Renal cortex interstitium (tissue), 11 donors: ENCODE data around the gene NEFH. TPM values are rescaled to one million over a fixed set of nuclear protein-coding genes. Genes with fewer than 3 reads are reported as not detected.
"Not testable (repeated sequence)": the region's sequence is repeated elsewhere in the genome, so short reads cannot be mapped to it uniquely, and the experiment has no call there.

Experiments
- DNase-seq, 11 donors: peaks; one replicate each; pipeline ENCODE4 v3.0.0-alpha.2; 2013; ENCODE audit warnings: low read depth in 9 of 11, low spot score in 4 of 11; ENCODE audit errors: extremely low read depth in 1 of 11
- polyA plus RNA-seq, 3 donors: library from polyadenylated mRNA; unstranded; fragments of 120-200 nt; gene quantifications; one replicate each; pipeline ENCODE4 v1.2.1, GENCODE V29; 2013; ENCODE audit not compliant: insufficient read length in 3 of 3

The NEFH gene
- polyA plus RNA-seq, 3 donors = 8.0 to 8.6 (median 8.4) TPM

DNA sequence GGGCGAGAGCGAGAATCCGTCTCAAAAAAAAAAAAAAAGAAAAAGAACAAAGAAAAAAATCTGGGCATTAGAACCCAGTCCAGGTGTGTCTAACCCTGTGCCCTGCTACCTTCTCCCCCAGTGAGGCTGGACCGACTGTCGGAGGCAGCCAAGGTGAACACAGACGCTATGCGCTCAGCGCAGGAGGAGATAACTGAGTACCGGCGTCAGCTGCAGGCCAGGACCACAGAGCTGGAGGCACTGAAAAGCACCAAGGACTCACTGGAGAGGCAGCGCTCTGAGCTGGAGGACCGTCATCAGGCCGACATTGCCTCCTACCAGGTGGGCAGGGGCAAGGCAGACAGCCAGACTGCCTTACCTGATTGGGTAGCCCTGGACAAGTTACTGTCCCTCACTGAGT, 3.2 kb downstream of the NEFH start:
- no peak for DNase-seq

GRCh38 chr22:29484642-29485041, 4.6 kb downstream of the NEFH start:
- DNase-seq = no peak

DNA sequence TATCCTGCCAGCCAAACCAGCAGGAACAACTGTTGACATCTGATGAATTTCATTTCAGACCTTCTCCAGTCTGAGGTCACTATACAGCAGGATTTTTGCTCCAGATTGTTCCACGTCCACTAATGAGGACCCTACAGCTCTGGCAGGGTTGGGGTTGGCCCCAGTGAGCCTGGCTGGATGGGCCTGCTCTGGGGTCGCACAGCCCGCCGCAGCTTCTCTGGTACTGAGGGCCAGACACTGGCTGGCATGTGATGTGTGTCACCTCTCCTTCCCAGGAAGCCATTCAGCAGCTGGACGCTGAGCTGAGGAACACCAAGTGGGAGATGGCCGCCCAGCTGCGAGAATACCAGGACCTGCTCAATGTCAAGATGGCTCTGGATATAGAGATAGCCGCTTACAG, 5.4 kb downstream of the NEFH start:
- DNase-seq = no peak

- DNase-seq = no peak
These were observed 7.5 kb downstream of the NEFH start for GRCh38 chr22:29487426-29487986.

DNA sequence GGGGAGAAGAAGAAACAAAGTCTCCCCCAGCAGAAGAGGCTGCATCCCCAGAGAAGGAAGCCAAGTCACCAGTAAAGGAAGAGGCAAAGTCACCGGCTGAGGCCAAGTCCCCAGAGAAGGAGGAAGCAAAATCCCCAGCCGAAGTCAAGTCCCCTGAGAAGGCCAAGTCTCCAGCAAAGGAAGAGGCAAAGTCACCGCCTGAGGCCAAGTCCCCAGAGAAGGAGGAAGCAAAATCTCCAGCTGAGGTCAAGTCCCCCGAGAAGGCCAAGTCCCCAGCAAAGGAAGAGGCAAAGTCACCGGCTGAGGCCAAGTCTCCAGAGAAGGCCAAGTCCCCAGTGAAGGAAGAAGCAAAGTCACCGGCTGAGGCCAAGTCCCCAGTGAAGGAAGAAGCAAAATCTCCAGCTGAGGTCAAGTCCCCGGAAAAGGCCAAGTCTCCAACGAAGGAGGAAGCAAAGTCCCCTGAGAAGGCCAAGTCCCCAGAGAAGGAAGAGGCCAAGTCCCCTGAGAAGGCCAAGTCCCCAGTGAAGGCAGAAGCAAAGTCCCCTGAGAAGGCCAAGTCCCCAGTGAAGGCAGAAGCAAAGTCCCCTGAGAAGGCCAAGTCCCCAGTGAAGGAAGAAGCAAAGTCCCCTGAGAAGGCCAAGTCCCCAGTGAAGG, 9.2 kb downstream of the NEFH start:
- not testable (repeated sequence) for DNase-seq

- DNase-seq = no peak
These were observed 11.0 kb downstream of the NEFH start for GRCh38 chr22:29491012-29491411.

DNA sequence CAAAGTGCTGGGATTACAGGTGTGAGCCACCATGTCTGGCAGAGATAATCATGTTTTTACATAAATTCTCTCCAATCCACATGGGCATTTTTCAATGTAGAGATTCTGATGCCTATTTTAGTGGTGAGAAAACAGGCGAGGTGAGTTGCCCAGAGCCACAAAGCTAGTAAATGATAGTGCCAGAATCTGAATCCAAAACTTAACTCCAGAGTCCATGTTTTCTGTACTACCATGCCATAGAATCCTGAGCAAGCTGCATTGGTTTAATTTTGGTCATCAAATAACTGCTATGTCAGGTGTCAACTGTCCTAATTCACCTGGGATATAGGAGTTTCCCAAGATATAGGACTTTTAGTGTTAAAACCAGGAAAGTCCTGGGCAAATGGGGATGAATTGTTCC, 13.6 kb downstream of the NEFH start:
- DNase-seq = no peak

GRCh38 chr22:29499852-29500251, 19.8 kb downstream of the NEFH start:
- no peak for DNase-seq

DNA sequence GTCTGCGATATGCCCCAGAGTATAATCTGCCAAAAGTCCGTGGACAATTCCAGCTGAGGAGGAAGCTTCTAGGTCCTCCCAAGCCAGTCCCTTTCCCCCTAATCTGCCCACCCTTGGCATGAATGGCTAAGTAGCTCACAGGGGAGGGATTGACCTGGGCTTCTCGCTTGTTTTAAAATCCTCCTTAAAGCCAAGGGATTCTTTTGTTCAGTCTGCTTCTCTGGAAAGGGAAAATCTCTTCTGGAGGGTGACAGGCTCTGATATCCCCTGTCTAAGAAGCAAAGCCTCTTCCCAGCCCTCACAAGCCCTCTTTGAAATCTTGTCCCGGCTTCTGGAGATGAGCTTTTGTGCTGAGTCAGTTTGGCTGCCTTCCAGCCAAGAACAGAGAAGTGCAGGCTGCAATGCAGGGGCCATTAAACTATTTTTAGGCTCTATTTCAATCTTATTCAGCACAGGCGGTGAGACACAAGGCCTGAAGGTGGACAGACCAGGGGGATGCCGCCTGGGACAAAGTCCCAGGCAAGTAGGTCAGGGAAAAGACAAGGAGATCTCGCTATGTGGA, 23.9 kb downstream of the NEFH start:
- DNase-seq = peak in 3 of 11 donors; percentile 17 to 28 (median 25)

DNA sequence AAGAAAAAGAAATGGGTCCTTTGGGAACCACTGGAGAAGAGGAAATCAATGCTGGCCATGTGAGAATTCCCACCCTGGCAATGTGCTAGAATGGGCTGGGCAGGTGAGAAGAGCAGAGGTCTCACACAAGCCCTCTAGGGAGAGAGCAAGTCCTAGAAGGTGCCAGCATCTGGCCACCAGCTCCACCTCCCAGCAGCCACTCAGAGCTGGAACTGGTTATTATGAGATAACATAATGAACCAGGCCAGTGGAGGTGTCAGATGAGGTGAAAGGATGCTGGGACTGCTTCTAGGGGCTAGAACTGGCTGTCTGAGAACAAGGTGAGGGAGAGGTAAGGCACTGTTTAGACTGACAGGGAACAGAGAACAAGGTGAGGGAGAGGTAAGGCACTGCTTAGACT, 29.3 kb downstream of the NEFH start:
- DNase-seq = no peak

- DNase-seq = no peak
These were observed 29.8 kb downstream of the NEFH start for GRCh38 chr22:29509815-29510214.

DNA sequence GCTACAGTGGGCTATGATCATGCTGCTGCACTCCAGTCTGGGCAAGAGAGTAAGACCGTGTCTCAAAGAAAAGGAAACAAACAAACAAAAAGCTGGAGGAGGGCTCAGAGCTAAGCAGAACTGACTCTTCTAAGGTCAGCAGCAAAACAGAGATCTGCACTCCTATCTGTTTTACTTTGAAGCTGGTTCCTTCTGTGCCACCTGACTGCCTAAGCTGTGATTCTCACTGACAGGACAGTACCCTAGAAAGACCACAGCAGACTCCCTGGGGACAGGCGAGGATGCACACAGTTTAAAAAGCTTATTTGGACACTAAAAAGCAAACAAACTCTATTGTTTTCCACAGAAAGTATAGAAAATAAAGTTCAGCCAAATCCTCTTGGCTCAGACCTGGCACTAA, 30.5 kb downstream of the NEFH start:
- no peak for DNase-seq

- DNase-seq = no peak
These were observed 31.3 kb downstream of the NEFH start for GRCh38 chr22:29511126-29511862.

DNA sequence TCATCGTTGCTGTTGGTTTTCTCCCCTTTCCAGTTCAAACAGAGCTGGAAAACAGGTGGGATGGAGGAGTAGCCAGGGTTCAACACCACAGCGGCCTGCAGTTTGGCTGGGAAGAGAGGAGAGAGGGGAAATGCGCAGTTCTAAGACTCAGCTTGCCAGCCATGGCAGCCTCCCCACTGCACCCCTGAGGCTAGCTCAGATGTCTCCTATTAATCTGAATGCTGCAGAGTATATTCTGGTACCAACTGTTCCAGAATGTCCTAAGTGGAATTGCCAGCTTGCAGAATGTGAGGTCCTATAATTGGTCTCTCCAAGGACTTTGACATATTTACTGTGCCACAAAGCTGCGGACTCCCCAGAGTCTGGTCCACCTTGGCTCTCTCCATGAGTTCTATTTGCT, 32.0 kb downstream of the NEFH start:
- no peak for DNase-seq

DNA sequence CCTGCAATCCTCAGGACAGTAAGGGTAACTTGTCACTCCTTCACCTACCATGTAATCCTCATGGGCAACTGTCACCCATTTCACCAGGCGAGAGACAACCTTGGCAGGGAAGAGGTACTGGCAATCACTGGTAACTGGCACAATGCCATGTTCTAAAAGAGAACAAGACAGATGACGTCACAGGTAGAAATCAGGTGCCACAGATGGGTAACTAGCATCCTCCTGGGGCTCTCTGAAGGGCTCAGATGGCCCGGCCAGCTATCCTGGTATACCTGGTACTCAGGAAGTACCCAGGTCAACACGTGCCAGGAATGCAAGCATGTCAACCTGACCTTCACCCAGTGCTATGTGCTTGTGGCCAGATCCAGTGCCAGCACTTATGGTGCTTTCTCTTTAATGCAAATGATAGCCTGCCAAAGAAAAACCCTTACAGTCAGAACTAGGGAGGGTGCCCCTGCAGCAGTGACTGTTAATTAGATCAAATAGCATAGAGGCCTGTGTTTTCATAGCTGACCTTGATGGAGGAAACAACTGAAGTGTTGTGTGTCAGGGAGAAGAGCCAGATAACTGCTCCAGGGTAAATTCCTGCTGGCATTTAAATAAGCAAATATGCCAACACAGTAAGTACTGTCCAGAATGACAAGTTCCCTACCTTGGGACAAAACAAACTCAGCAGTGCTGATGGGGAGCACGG, 37.3 kb downstream of the NEFH start:
- DNase-seq = no peak

GRCh38 chr22:29518427-29518826, 38.4 kb downstream of the NEFH start:
- no peak for DNase-seq

DNA sequence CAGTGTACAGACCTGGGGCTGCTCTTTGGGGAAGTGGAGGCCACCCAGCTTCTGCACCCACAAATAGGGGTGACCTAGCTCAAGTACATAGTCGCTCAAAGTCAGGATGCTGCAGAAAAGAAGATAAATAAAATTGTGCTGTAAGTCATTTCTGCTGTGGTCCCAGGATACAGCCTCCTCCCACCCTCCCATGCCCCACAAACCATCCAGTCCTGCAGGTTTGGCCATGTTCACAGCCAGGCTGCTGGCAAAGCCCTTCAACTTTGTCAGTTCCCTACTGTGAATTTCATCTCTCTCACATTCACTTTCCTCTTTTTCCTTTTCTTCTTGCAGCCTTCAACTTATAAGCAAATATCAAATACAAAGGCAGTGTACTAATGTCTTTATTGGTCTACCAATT, 40.0 kb downstream of the NEFH start:
- no peak for DNase-seq

- DNase-seq = no peak
These were observed 40.8 kb downstream of the NEFH start for GRCh38 chr22:29520851-29521250.

DNA sequence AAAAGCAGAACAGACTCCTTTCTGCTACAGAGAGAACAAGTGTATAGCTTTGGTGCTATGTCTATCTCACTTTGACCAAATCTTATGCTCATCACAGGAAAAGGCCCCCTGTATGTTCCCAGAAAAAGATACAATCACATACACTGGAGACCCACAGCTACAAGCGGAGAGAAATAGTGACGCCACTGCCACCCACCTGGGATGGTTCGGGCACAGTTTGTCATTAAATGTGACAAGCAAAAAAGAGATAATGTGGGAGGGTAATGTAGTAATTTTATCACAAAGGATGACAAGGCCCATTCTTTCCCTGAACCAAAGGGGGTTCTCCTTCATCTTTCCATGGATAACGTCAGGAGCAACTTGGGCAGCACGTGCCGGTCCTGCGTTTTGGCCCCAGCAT, 41.5 kb downstream of the NEFH start:
- no peak for DNase-seq

- no peak for DNase-seq
These were observed 43.7 kb downstream of the NEFH start for GRCh38 chr22:29523761-29524160.
